Measurements from ENCODE around the gene CFLAR. TPM values are rescaled to one million over a fixed set of nuclear protein-coding genes. Genes with fewer than 3 reads are reported as not detected.
A peak's percentile ranks its signal among the peaks of the same experiment; 100 is the strongest.

The CFLAR gene
- total RNA-seq, 1 donor from 2014 or later, result 47.5 TPM

GRCh38 chr2:201110615-201111014 is 5.3 kb upstream of the CFLAR start:
- no peak overlapping the region for H3K4me3 ChIP-seq (ENCODE audit: insufficient read depth, low read depth, low read length)
- no peak overlapping the region for H2AFZ ChIP-seq (ENCODE audit: low read depth, low read length)
- H3K9me3 Mint-ChIP-seq (ENCODE audit: unreplicated experiment), result no peaks in the 10 kb centered on the region
- no peak for DNase-seq (ENCODE audit: low read depth)
- no peak overlapping the region for H3K4me2 ChIP-seq (ENCODE audit: low read length)
- TF ChIP-seq EZH2 (IDR thresholded peaks at IDR 0.05; ENCODE audit: insufficient read depth, low read length) (no peak), CTCF (IDR thresholded peaks at IDR 0.05; ENCODE audit: insufficient read depth, low read depth, low read length) (no peak)
- no peaks in the 10 kb centered on the region for H4K20me1 ChIP-seq (ENCODE audit: insufficient read depth, low read length)
- H3K9ac ChIP-seq (ENCODE audit: low read length), result no peak overlapping the region
- H3K27ac Mint-ChIP-seq (ENCODE audit: unreplicated experiment), result no peak overlapping the region
- no peaks in the 10 kb centered on the region for H3K79me2 ChIP-seq (ENCODE audit: insufficient read depth, low read length)
- no peaks in the 10 kb centered on the region for H3K27me3 ChIP-seq (ENCODE audit: insufficient read depth, low read length)
- H3K36me3 Mint-ChIP-seq (ENCODE audit: low read depth, unreplicated experiment), result no peaks in the 10 kb centered on the region
- no peak for FAIRE-seq
- H3K4me1 ChIP-seq (ENCODE audit: insufficient read depth, low read length), result peaks cover 4% of the 10 kb centered on the region
- no peak overlapping the region for H3K4me3 Mint-ChIP-seq (ENCODE audit: unreplicated experiment)
- H3K36me3 ChIP-seq (ENCODE audit: insufficient read depth, low read length), result no peaks in the 10 kb centered on the region
- no peaks in the 10 kb centered on the region for H3K9me3 ChIP-seq (ENCODE audit: insufficient read depth, low read depth, low read length)
- no peaks in the 10 kb centered on the region for H3K27me3 Mint-ChIP-seq (ENCODE audit: low read depth, unreplicated experiment)
- H3K4me1 Mint-ChIP-seq (ENCODE audit: low read depth, unreplicated experiment), result peaks cover 7% of the 10 kb centered on the region
- no peak overlapping the region for H3K27ac ChIP-seq (ENCODE audit: low read depth, low read length)

- H3K36me3 Mint-ChIP-seq (ENCODE audit: low read depth, unreplicated experiment), result no peaks in the 10 kb centered on the region
- H3K27ac Mint-ChIP-seq (ENCODE audit: unreplicated experiment), result no peak overlapping the region
- no peak for FAIRE-seq
- Histone ChIP-seq H3K4me2 (ENCODE audit: low read length) (no peak overlapping the region), H3K4me1 (ENCODE audit: insufficient read depth, low read length) (peaks cover 7% of the 10 kb centered on the region), H3K4me3 (ENCODE audit: insufficient read depth, low read depth, low read length) (no peak overlapping the region), H3K27me3 (ENCODE audit: insufficient read depth, low read length) (no peaks in the 10 kb centered on the region), H3K9ac (ENCODE audit: low read length) (no peak overlapping the region), H3K27ac (ENCODE audit: low read depth, low read length) (no peak overlapping the region), H3K36me3 (ENCODE audit: insufficient read depth, low read length) (no peaks in the 10 kb centered on the region), H2AFZ (ENCODE audit: low read depth, low read length) (no peak overlapping the region), H3K79me2 (ENCODE audit: insufficient read depth, low read length) (no peaks in the 10 kb centered on the region), H3K9me3 (ENCODE audit: insufficient read depth, low read depth, low read length) (no peaks in the 10 kb centered on the region), H4K20me1 (ENCODE audit: insufficient read depth, low read length) (no peaks in the 10 kb centered on the region)
- peaks cover 7% of the 10 kb centered on the region for H3K4me1 Mint-ChIP-seq (ENCODE audit: low read depth, unreplicated experiment)
- no peaks in the 10 kb centered on the region for H3K9me3 Mint-ChIP-seq (ENCODE audit: unreplicated experiment)
- no peak overlapping the region for H3K4me3 Mint-ChIP-seq (ENCODE audit: unreplicated experiment)
- H3K27me3 Mint-ChIP-seq (ENCODE audit: low read depth, unreplicated experiment), result no peaks in the 10 kb centered on the region
- TF ChIP-seq CTCF (IDR thresholded peaks at IDR 0.05; ENCODE audit: insufficient read depth, low read depth, low read length) (no peak), EZH2 (IDR thresholded peaks at IDR 0.05; ENCODE audit: insufficient read depth, low read length) (no peak)
- DNase-seq (ENCODE audit: low read depth), result no peak
Measured at GRCh38 chr2:201111096-201111495, 4.9 kb upstream of the CFLAR start.

- Histone ChIP-seq H3K27me3 (ENCODE audit: insufficient read depth, low read length) (no peaks in the 10 kb centered on the region), H3K4me1 (ENCODE audit: insufficient read depth, low read length) (peaks cover 21% of the 10 kb centered on the region), H3K4me2 (ENCODE audit: low read length) (peak overlapping the region; percentile 91), H3K9me3 (ENCODE audit: insufficient read depth, low read depth, low read length) (no peaks in the 10 kb centered on the region), H3K4me3 (ENCODE audit: insufficient read depth, low read depth, low read length) (no peak overlapping the region), H4K20me1 (ENCODE audit: insufficient read depth, low read length) (no peaks in the 10 kb centered on the region), H3K9ac (ENCODE audit: low read length) (no peak overlapping the region), H3K27ac (ENCODE audit: low read depth, low read length) (no peak overlapping the region), H3K79me2 (ENCODE audit: insufficient read depth, low read length) (peaks cover 16% of the 10 kb centered on the region), H2AFZ (ENCODE audit: low read depth, low read length) (no peak overlapping the region), H3K36me3 (ENCODE audit: insufficient read depth, low read length) (no peaks in the 10 kb centered on the region)
- H3K9me3 Mint-ChIP-seq (ENCODE audit: unreplicated experiment), result peaks cover 2% of the 10 kb centered on the region
- FAIRE-seq, result no peak
- no peak overlapping the region for H3K4me3 Mint-ChIP-seq (ENCODE audit: unreplicated experiment)
- H3K36me3 Mint-ChIP-seq (ENCODE audit: low read depth, unreplicated experiment), result no peaks in the 10 kb centered on the region
- no peaks in the 10 kb centered on the region for H3K27me3 Mint-ChIP-seq (ENCODE audit: low read depth, unreplicated experiment)
- TF ChIP-seq CTCF (IDR thresholded peaks at IDR 0.05; ENCODE audit: insufficient read depth, low read depth, low read length) (no peak), EZH2 (IDR thresholded peaks at IDR 0.05; ENCODE audit: insufficient read depth, low read length) (no peak)
- H3K4me1 Mint-ChIP-seq (ENCODE audit: low read depth, unreplicated experiment), result peaks cover 7% of the 10 kb centered on the region
- no peak overlapping the region for H3K27ac Mint-ChIP-seq (ENCODE audit: unreplicated experiment)
- no peak for DNase-seq (ENCODE audit: low read depth)
Measured at GRCh38 chr2:201114350-201114749, 1.6 kb upstream of the CFLAR start.

All from astrocyte (in vitro differentiated cells and primary cell).